H9 (cell line): ENCODE data around the gene CPT1A. TPM values are rescaled to one million over a fixed set of nuclear protein-coding genes. Genes with fewer than 3 reads are reported as not detected.

Source experiments
- DNase-seq: peaks from one replicate; pipeline ENCODE4 v3.0.0-alpha.2; 2017
- H2AFZ ChIP-seq: one replicate; pipeline ENCODE4 v1.6.1; 2013; ENCODE audit warnings: mild to moderate bottlenecking, low read length, control low read depth, moderate library complexity
- H2AK5ac ChIP-seq: 2 replicates; pipeline ENCODE4 v1.6.1; 2013; ENCODE audit warnings: low read length, control low read depth, mixed read lengths; ENCODE audit not compliant: insufficient read length
- H2BK120ac ChIP-seq: one replicate; pipeline ENCODE4 v1.6.1; 2013; ENCODE audit warnings: low read depth, mild to moderate bottlenecking, low read length, control low read depth, inconsistent platforms; ENCODE audit not compliant: poor library complexity, severe bottlenecking
- H2BK12ac ChIP-seq: 2 replicates; pipeline ENCODE4 v1.6.1; 2013; ENCODE audit warnings: low read length, control low read depth, mixed read lengths, low read depth; ENCODE audit not compliant: insufficient read length
- H2BK15ac ChIP-seq: 2 replicates; pipeline ENCODE4 v1.6.1; 2013; ENCODE audit warnings: low read depth, low read length, control low read depth
- H2BK20ac ChIP-seq: one replicate; pipeline ENCODE4 v1.6.1; 2013; ENCODE audit warnings: low read depth, mild to moderate bottlenecking, low read length, control low read depth, inconsistent platforms; ENCODE audit not compliant: poor library complexity, severe bottlenecking
- H2BK5ac ChIP-seq: 2 replicates; pipeline ENCODE4 v1.6.1; 2013; ENCODE audit warnings: low read length, control low read depth, mixed read lengths; ENCODE audit not compliant: insufficient read length
- H3K14ac ChIP-seq: 2 replicates; pipeline ENCODE4 v1.6.1; 2013; ENCODE audit warnings: low read length, control low read depth; ENCODE audit not compliant: insufficient read depth
- H3K18ac ChIP-seq: 2 replicates; pipeline ENCODE4 v1.6.1; 2013; ENCODE audit warnings: low read depth, mild to moderate bottlenecking, mixed read lengths, low read length, control low read depth; ENCODE audit not compliant: insufficient read length
- H3K23ac ChIP-seq: 2 replicates; pipeline ENCODE4 v1.6.1; 2013; ENCODE audit warnings: low read length, control low read depth, mixed read lengths, low read depth; ENCODE audit not compliant: insufficient read length
- H3K23me2 ChIP-seq: 2 replicates; pipeline ENCODE4 v1.6.1; 2013; ENCODE audit warnings: low read depth, mild to moderate bottlenecking, mixed read lengths, low read length, control low read depth; ENCODE audit not compliant: insufficient read length, poor library complexity, severe bottlenecking
- H3K27ac ChIP-seq: 2 replicates; pipeline ENCODE4 v1.5.1; 2013; ENCODE audit warnings: low read length, control low read depth, mixed read lengths, low read depth; ENCODE audit not compliant: insufficient read length
- H3K27me3 ChIP-seq: 2 replicates; pipeline ENCODE4 v1.6.1; 2013; ENCODE audit warnings: low read length, control low read depth, inconsistent platforms; ENCODE audit not compliant: insufficient read depth
- H3K4ac ChIP-seq: 2 replicates; pipeline ENCODE4 v1.6.1; 2013; ENCODE audit warnings: low read depth, mild to moderate bottlenecking, control low read depth, inconsistent platforms, low read length, moderate library complexity
- H3K4me1 ChIP-seq: 2 replicates; pipeline ENCODE4 v1.6.1; 2013; ENCODE audit warnings: low read length, control low read depth, inconsistent platforms; ENCODE audit not compliant: insufficient read depth
- H3K4me2 ChIP-seq: 2 replicates; pipeline ENCODE4 v1.6.1; 2013; ENCODE audit warnings: low read length, control low read depth, mixed read lengths; ENCODE audit not compliant: insufficient read length, insufficient read depth
- H3K56ac ChIP-seq: 2 replicates; pipeline ENCODE4 v1.6.1; 2013; ENCODE audit warnings: low read depth, mild to moderate bottlenecking, mixed read lengths, low read length, control low read depth; ENCODE audit not compliant: insufficient read length
- H3K79me1 ChIP-seq: 2 replicates; pipeline ENCODE4 v1.6.1; 2013; ENCODE audit warnings: low read depth, mild to moderate bottlenecking, moderate library complexity, low read length, control low read depth, inconsistent platforms; ENCODE audit not compliant: insufficient read depth, poor library complexity, severe bottlenecking
- H3K79me2 ChIP-seq: 2 replicates; pipeline ENCODE4 v1.6.1; 2013; ENCODE audit warnings: low read length, control low read depth, inconsistent platforms; ENCODE audit not compliant: insufficient read depth
- H3K9ac ChIP-seq: 2 replicates; pipeline ENCODE4 v1.6.1; 2013; ENCODE audit warnings: low read length, control low read depth, mixed read lengths; ENCODE audit not compliant: insufficient read length; ENCODE audit errors: extremely low read depth
- H3K9me3 ChIP-seq: one replicate; pipeline ENCODE4 v1.6.1; 2013; ENCODE audit warnings: low read depth, low read length, inconsistent platforms; ENCODE audit not compliant: control insufficient read depth
- H3T11ph ChIP-seq: one replicate; pipeline ENCODE4 v1.6.1; 2013; ENCODE audit warnings: mild to moderate bottlenecking, low read length, control low read depth, inconsistent platforms
- H4K20me1 ChIP-seq: one replicate; pipeline ENCODE4 v1.6.1; 2013; ENCODE audit not compliant: control insufficient read depth, insufficient read length, insufficient read depth
- H4K5ac ChIP-seq: 2 replicates; pipeline ENCODE4 v1.6.1; 2013; ENCODE audit warnings: low read depth, mild to moderate bottlenecking, mixed read lengths, low read length, control low read depth; ENCODE audit not compliant: insufficient read length
- H4K8ac ChIP-seq: replicated peaks from 2 replicates; pipeline ENCODE4 v1.6.1; 2013; ENCODE audit warnings: low read length, control low read depth, mixed read lengths, low read depth; ENCODE audit not compliant: insufficient read length
- H4K91ac ChIP-seq: 2 replicates; pipeline ENCODE4 v1.6.1; 2013; ENCODE audit warnings: low read depth, mild to moderate bottlenecking, moderate library complexity, mixed read lengths, low read length, control low read depth; ENCODE audit not compliant: insufficient read length
- H3K27ac Mint-ChIP-seq, 3 experiments: 2 replicates in 2 of 3; 3 replicates in 1 of 3; pipeline ENCODE4 v1.8.0; 2020 to 2021; ENCODE audit warnings: mixed read lengths in 3 of 3, mild to moderate bottlenecking in 1 of 3, moderate library complexity in 1 of 3
- H3K27me3 Mint-ChIP-seq: 2 replicates; pipeline ENCODE4 v1.8.0; 2021; ENCODE audit warnings: low read depth, mild to moderate bottlenecking, moderate library complexity, mixed read lengths
- H3K36me3 Mint-ChIP-seq, 3 experiments: 2 replicates in 2 of 3; 3 replicates in 1 of 3; pipeline ENCODE4 v1.8.0; 2020 to 2021; ENCODE audit warnings: low read depth in 3 of 3, mixed read lengths in 3 of 3; ENCODE audit not compliant: insufficient read depth in 1 of 3
- H3K4me1 Mint-ChIP-seq, 2 experiments: 2 replicates each; pipeline ENCODE4 v1.8.0; 2020; ENCODE audit warnings: mixed read lengths in 2 of 2
- H3K4me3 Mint-ChIP-seq, 2 experiments: 2 replicates in 1 of 2; 3 replicates in 1 of 2; pipeline ENCODE4 v1.8.0; 2020 to 2021; ENCODE audit warnings: mild to moderate bottlenecking in 2 of 2, mixed read lengths in 2 of 2, moderate library complexity in 1 of 2
- H3K9me3 Mint-ChIP-seq, 2 experiments: 2 replicates in 1 of 2; 3 replicates in 1 of 2; pipeline ENCODE4 v1.8.0; 2020; ENCODE audit warnings: mild to moderate bottlenecking in 2 of 2, mixed read lengths in 2 of 2, moderate library complexity in 1 of 2
- WGBS: extraction: QIAGEN DNeasy Blood & Tissue Kit; methylation state at CpG from one replicate; pipeline ENCODE4 v1.1.7; 2013; ENCODE audit warnings: missing lambda C conversion rate, low lambda C conversion rate, mixed read lengths; ENCODE audit not compliant: insufficient read length; ENCODE audit errors: extremely low coverage; 5-methylcytosine and 5-hydroxymethylcytosine counted together
- total RNA-seq: library from RNA; stranded (reverse); gene quantifications from 2 replicates; pipeline ENCODE4 v1.2.1, GENCODE V29; 2021
- TF ChIP-seq, protein P1 (sequence below): fragments of 200-600 bp; sonication (generic); conservative IDR thresholded peaks from 3 replicates; pipeline ENCODE4 v1.8.0; 2021; ENCODE audit warnings: antibody characterized with exemption, mild to moderate bottlenecking

Gene CPT1A
- total RNA-seq, 1 experiment from 2014 or later, result 7.5 TPM

DNA sequence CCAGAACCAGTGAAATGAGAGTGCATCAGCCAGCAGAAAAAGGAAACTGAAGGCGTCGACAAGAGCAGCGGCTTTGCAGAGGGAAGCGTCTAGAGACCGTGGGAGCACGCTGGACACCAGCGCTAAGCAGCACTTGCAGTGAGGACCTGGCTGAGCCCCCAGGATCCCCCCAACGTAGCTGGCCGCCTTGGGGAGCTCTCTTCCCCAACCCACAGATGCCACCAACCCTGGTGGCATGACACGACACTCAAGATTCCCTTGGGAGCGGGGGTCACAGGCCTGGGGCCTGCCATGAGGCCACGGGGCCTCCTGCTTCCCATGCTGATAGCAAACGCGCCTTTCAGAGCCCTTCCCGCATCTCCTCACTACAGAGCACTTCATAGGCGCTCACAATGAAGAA lies 77.0 kb downstream of the CPT1A start:
- no CpG with 5 or more reads among the region's 16 CpGs for WGBS
- Histone ChIP-seq H4K8ac (no peak overlapping the region), H2BK120ac (no peak overlapping the region), H2AFZ (no peak overlapping the region), H3K4me1 (no peaks in the 10 kb centered on the region), H2BK20ac (no peak overlapping the region), H2BK5ac (no peak overlapping the region), H3K14ac (no peak overlapping the region), H3K23ac (no peak overlapping the region), H4K91ac (no peak overlapping the region), H4K5ac (no peak overlapping the region), H3K9ac (no peak overlapping the region), H3K27me3 (no peaks in the 10 kb centered on the region), H3K18ac (no peak overlapping the region), H2BK15ac (no peak overlapping the region), H2AK5ac (no peak overlapping the region), H3K23me2 (no peaks in the 10 kb centered on the region), H3K27ac (no peak overlapping the region), H2BK12ac (no peak overlapping the region), H3T11ph (no peak overlapping the region), H3K79me2 (no peaks in the 10 kb centered on the region), H3K4me2 (no peak overlapping the region), H3K4ac (no peak overlapping the region), H3K79me1 (no peaks in the 10 kb centered on the region), H4K20me1 (no peaks in the 10 kb centered on the region), H3K56ac (no peak overlapping the region), H3K9me3 (no peaks in the 10 kb centered on the region)
- no peak for DNase-seq
- Mint-ChIP-seq H3K9me3 (no peaks in the 10 kb centered on the region; a peak in 1 of 5 replicates), H3K27me3 (no peaks in the 10 kb centered on the region; the same call in 1 of the 2 replicates), H3K36me3 (peaks cover 0 to 7% (median 0%) of the 10 kb centered on the region in 3 experiments; a peak in 2 of 7 replicates), H3K4me1 (peaks cover 12 to 13% of the 10 kb centered on the region in 2 experiments), H3K4me3 (no peak overlapping the region), H3K27ac (peak overlapping the region in 1 of 3 experiments; percentile 77; a peak in 2 of 7 replicates)
- TF ChIP-seq, protein P1, sequence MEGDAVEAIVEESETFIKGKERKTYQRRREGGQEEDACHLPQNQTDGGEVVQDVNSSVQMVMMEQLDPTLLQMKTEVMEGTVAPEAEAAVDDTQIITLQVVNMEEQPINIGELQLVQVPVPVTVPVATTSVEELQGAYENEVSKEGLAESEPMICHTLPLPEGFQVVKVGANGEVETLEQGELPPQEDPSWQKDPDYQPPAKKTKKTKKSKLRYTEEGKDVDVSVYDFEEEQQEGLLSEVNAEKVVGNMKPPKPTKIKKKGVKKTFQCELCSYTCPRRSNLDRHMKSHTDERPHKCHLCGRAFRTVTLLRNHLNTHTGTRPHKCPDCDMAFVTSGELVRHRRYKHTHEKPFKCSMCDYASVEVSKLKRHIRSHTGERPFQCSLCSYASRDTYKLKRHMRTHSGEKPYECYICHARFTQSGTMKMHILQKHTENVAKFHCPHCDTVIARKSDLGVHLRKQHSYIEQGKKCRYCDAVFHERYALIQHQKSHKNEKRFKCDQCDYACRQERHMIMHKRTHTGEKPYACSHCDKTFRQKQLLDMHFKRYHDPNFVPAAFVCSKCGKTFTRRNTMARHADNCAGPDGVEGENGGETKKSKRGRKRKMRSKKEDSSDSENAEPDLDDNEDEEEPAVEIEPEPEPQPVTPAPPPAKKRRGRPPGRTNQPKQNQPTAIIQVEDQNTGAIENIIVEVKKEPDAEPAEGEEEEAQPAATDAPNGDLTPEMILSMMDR, result no peak
